ENCODE data around the gene CPSF2. TPM values are rescaled to one million over a fixed set of nuclear protein-coding genes. Genes with fewer than 3 reads are reported as not detected.
A peak's percentile ranks its signal among the peaks of the same experiment; 100 is the strongest.
"Not testable (repeated sequence)": the region's sequence is repeated elsewhere in the genome, so short reads cannot be mapped to it uniquely, and the experiment has no call there.

The CPSF2 gene
- total and polyA plus RNA-seq, 2 of the 13 experiments (the other 11 are each of a cell fraction or from before 2014, with no cell fraction given) = 14.3 to 67.9 TPM

DNA sequence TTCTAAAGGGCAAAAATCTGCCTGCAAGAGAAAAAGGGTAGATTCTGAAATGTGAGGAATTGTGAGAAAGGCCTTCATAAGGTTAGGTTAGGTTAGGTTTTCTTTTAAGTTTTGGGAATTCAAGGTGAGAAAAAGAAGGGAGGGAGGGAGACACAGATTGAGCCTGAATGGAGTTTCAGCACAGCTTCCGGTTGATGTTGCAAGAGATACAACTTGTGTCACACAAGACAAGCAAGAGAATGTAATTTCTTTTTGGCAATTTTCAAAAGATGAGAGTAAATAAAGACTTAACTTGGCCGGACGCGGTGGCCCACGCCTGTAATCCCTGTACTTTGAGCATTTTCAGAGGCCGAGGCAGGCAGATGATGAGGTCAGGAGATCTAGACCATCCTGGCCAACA, 63.8 kb downstream of the CPSF2 start (continued):
- no peak for TF ChIP-seq CREM (IDR thresholded peaks at IDR 0.05)
- TF ChIP-seq CREM (CRISPR knock-in tag; IDR thresholded peaks at IDR 0.05) = no peak
- TF ChIP-seq ZMYM4 (CRISPR knock-in tag; IDR thresholded peaks at IDR 0.05) = no peak
- TF ChIP-seq, protein P1, sequence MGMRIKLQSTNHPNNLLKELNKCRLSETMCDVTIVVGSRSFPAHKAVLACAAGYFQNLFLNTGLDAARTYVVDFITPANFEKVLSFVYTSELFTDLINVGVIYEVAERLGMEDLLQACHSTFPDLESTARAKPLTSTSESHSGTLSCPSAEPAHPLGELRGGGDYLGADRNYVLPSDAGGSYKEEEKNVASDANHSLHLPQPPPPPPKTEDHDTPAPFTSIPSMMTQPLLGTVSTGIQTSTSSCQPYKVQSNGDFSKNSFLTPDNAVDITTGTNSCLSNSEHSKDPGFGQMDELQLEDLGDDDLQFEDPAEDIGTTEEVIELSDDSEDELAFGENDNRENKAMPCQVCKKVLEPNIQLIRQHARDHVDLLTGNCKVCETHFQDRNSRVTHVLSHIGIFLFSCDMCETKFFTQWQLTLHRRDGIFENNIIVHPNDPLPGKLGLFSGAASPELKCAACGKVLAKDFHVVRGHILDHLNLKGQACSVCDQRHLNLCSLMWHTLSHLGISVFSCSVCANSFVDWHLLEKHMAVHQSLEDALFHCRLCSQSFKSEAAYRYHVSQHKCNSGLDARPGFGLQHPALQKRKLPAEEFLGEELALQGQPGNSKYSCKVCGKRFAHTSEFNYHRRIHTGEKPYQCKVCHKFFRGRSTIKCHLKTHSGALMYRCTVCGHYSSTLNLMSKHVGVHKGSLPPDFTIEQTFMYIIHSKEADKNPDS (CRISPR knock-in tag; IDR thresholded peaks at IDR 0.05) = no peak
- TF ChIP-seq, protein P2, sequence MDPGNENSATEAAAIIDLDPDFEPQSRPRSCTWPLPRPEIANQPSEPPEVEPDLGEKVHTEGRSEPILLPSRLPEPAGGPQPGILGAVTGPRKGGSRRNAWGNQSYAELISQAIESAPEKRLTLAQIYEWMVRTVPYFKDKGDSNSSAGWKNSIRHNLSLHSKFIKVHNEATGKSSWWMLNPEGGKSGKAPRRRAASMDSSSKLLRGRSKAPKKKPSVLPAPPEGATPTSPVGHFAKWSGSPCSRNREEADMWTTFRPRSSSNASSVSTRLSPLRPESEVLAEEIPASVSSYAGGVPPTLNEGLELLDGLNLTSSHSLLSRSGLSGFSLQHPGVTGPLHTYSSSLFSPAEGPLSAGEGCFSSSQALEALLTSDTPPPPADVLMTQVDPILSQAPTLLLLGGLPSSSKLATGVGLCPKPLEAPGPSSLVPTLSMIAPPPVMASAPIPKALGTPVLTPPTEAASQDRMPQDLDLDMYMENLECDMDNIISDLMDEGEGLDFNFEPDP (CRISPR knock-in tag; conservative IDR thresholded peaks at IDR 0.05) = no peak
- TF ChIP-seq, protein P3, sequence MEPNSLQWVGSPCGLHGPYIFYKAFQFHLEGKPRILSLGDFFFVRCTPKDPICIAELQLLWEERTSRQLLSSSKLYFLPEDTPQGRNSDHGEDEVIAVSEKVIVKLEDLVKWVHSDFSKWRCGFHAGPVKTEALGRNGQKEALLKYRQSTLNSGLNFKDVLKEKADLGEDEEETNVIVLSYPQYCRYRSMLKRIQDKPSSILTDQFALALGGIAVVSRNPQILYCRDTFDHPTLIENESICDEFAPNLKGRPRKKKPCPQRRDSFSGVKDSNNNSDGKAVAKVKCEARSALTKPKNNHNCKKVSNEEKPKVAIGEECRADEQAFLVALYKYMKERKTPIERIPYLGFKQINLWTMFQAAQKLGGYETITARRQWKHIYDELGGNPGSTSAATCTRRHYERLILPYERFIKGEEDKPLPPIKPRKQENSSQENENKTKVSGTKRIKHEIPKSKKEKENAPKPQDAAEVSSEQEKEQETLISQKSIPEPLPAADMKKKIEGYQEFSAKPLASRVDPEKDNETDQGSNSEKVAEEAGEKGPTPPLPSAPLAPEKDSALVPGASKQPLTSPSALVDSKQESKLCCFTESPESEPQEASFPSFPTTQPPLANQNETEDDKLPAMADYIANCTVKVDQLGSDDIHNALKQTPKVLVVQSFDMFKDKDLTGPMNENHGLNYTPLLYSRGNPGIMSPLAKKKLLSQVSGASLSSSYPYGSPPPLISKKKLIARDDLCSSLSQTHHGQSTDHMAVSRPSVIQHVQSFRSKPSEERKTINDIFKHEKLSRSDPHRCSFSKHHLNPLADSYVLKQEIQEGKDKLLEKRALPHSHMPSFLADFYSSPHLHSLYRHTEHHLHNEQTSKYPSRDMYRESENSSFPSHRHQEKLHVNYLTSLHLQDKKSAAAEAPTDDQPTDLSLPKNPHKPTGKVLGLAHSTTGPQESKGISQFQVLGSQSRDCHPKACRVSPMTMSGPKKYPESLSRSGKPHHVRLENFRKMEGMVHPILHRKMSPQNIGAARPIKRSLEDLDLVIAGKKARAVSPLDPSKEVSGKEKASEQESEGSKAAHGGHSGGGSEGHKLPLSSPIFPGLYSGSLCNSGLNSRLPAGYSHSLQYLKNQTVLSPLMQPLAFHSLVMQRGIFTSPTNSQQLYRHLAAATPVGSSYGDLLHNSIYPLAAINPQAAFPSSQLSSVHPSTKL (CRISPR knock-in tag; IDR thresholded peaks at IDR 0.05) = 0 out of 2 replicates have a peak, but pooled peaks have one; percentile 31
- TF ChIP-seq, protein P4, sequence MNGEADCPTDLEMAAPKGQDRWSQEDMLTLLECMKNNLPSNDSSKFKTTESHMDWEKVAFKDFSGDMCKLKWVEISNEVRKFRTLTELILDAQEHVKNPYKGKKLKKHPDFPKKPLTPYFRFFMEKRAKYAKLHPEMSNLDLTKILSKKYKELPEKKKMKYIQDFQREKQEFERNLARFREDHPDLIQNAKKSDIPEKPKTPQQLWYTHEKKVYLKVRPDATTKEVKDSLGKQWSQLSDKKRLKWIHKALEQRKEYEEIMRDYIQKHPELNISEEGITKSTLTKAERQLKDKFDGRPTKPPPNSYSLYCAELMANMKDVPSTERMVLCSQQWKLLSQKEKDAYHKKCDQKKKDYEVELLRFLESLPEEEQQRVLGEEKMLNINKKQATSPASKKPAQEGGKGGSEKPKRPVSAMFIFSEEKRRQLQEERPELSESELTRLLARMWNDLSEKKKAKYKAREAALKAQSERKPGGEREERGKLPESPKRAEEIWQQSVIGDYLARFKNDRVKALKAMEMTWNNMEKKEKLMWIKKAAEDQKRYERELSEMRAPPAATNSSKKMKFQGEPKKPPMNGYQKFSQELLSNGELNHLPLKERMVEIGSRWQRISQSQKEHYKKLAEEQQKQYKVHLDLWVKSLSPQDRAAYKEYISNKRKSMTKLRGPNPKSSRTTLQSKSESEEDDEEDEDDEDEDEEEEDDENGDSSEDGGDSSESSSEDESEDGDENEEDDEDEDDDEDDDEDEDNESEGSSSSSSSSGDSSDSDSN (CRISPR knock-in tag; IDR thresholded peaks at IDR 0.05) = no peak
- no peak for TF ChIP-seq SNRNP70 (IDR thresholded peaks at IDR 0.05; ENCODE audit: low read depth, low read length)
- TF ChIP-seq TOE1 (CRISPR knock-in tag; IDR thresholded peaks at IDR 0.05) = no peak

DNA sequence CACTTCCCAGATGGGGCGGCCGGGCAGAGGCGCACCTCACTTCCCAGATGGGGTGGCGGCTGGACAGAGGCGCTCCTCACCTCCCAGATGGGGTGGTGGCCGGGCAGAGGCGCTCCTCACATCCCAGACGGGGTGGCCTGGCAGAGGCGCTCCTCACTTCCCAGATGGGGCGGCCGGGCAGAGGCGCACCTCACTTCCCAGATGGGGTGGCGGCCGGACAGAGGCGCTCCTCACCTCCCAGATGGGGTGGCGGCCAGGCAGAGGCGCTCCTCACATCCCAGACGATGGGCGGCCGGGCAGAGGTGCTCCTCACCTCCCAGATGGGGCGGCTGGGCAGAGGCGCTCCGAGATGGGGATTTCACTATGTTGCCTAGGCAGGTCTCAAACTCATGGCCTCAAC, 65.8 kb downstream of the CPSF2 start:
- H3K4me1 ChIP-seq (ENCODE audit: insufficient read depth, low read length); H3K4me2 ChIP-seq (ENCODE audit: low read depth, low read length); H3K4me3 ChIP-seq (replicated peaks in 1 of 3; ENCODE audit: insufficient read depth in 1 of 3, low read depth in 2 of 3, low read length in 3 of 3); H2AFZ ChIP-seq (ENCODE audit: low read length); H3K27ac ChIP-seq (ENCODE audit: extremely low read length, insufficient read depth, low read length); H3K9me3 ChIP-seq (ENCODE audit: low read length); ATAC-seq; H3K36me3 ChIP-seq (replicated peaks in 1 of 2; ENCODE audit: control insufficient read depth in 1 of 2, insufficient read depth in 2 of 2, low read length in 2 of 2); H3K79me2 ChIP-seq (ENCODE audit: insufficient read depth, low read length); DNase-seq (ENCODE audit: low spot score); H4K20me1 ChIP-seq (ENCODE audit: insufficient read depth, low read length); in situ Hi-C loops (cut with HindIII; ENCODE audit: extremely low pct_ligation_motif_present, low pct_unique_long_range_greater_than_20kb); BruUV-seq (replicated peaks); H3K27me3 ChIP-seq (ENCODE audit: control insufficient read depth in 1 of 2, insufficient read depth in 2 of 2, low read length in 2 of 2); FAIRE-seq; intact Hi-C loops (cut with micrococcal nuclease; ENCODE audit: unreplicated experiment); CTCF ChIA-PET (ENCODE audit: low intra/inter-chr PET ratio, low total read pairs); POLR2A ChIA-PET; H3K9ac ChIP-seq (ENCODE audit: insufficient read depth, low read depth, low read length): not testable (repeated sequence)
- WGBS (ENCODE audit: low lambda C conversion rate) = 74% methylated on average over 6 of the region's 23 CpGs
